PFSK-1 (cell line): ENCODE data around the gene IFRD1.

Source experiments
- POLR2AphosphoS5 ChIP-seq: IDR thresholded peaks from 2 replicates; pipeline ENCODE4 v1.6.1; 2012; ENCODE audit warnings: low read depth, mild to moderate bottlenecking, control low read depth, low read length, moderate library complexity
- SIN3A ChIP-seq: IDR thresholded peaks from 2 replicates; pipeline ENCODE4 v1.6.1; 2012; ENCODE audit warnings: mild to moderate bottlenecking, low read length, moderate library complexity, borderline replicate concordance; ENCODE audit not compliant: insufficient read depth
- TAF1 ChIP-seq: IDR thresholded peaks from 2 replicates; pipeline ENCODE4 v1.6.1; 2012; ENCODE audit warnings: low read length, control low read depth, borderline replicate concordance; ENCODE audit not compliant: insufficient read depth
- TF ChIP-seq, protein P1 (sequence below), 2 experiments: IDR thresholded peaks; 2 replicates each; pipeline versions ENCODE4 v1.6.1 to v1.8.0; 2011 to 2012; ENCODE audit warnings: low read depth in 2 of 2, low read length in 2 of 2, control low read depth in 1 of 2, inconsistent platforms in 1 of 2, mild to moderate bottlenecking in 1 of 2, moderate library complexity in 1 of 2; ENCODE audit not compliant: insufficient read depth in 1 of 2

- TF ChIP-seq TAF1 (no peak), POLR2AphosphoS5 (no peak), SIN3A (no peak)
- TF ChIP-seq, protein P1, sequence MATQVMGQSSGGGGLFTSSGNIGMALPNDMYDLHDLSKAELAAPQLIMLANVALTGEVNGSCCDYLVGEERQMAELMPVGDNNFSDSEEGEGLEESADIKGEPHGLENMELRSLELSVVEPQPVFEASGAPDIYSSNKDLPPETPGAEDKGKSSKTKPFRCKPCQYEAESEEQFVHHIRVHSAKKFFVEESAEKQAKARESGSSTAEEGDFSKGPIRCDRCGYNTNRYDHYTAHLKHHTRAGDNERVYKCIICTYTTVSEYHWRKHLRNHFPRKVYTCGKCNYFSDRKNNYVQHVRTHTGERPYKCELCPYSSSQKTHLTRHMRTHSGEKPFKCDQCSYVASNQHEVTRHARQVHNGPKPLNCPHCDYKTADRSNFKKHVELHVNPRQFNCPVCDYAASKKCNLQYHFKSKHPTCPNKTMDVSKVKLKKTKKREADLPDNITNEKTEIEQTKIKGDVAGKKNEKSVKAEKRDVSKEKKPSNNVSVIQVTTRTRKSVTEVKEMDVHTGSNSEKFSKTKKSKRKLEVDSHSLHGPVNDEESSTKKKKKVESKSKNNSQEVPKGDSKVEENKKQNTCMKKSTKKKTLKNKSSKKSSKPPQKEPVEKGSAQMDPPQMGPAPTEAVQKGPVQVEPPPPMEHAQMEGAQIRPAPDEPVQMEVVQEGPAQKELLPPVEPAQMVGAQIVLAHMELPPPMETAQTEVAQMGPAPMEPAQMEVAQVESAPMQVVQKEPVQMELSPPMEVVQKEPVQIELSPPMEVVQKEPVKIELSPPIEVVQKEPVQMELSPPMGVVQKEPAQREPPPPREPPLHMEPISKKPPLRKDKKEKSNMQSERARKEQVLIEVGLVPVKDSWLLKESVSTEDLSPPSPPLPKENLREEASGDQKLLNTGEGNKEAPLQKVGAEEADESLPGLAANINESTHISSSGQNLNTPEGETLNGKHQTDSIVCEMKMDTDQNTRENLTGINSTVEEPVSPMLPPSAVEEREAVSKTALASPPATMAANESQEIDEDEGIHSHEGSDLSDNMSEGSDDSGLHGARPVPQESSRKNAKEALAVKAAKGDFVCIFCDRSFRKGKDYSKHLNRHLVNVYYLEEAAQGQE (IDR thresholded peaks at IDR 0.05; ENCODE audit: insufficient read depth in 1 of 2, low read depth in 2 of 2, low read length in 2 of 2), result no peak
These were observed 17.6 kb downstream of the IFRD1 start for GRCh38 chr7:112467867-112468266.
